ENCODE data around the gene EDA. TPM values are rescaled to one million over a fixed set of nuclear protein-coding genes. Genes with fewer than 3 reads are reported as not detected.

The EDA gene
- total RNA-seq, 1 experiment from 2014 or later, result 0.23 TPM

GRCh38 chrX:69884210-69884609 is 268.3 kb downstream of the EDA start:
- H3K4me1 ChIP-seq (ENCODE audit: control insufficient read depth, insufficient read depth, low read length), result no peaks in the 10 kb centered on the region
- in situ Hi-C loops (cut with HindIII; ENCODE audit: low pct_unique_long_range_greater_than_20kb, low sequenced_read_pairs) (no loop called here), intact Hi-C loops (cut with micrococcal nuclease; ENCODE audit: unreplicated experiment) (no loop called here)
- H3K4me3 ChIP-seq (ENCODE audit: low read depth in 2 of 2, low read length in 2 of 2), result no peak overlapping the region
- TF ChIP-seq CTCF (IDR thresholded peaks at IDR 0.05) (no peak), SIN3A (IDR thresholded peaks at IDR 0.05; ENCODE audit: borderline replicate concordance, insufficient read depth, low read depth, low read length) (no peak), POLR2AphosphoS5 (IDR thresholded peaks at IDR 0.05; ENCODE audit: low read depth, low read length) (no peak), TCF7L2 (IDR thresholded peaks at IDR 0.05; ENCODE audit: low read depth, low read length) (no peak), REST (IDR thresholded peaks at IDR 0.05; ENCODE audit: insufficient read depth in 1 of 2, low read depth in 2 of 2, low read length in 1 of 2) (no peak)
- H3K27ac ChIP-seq (ENCODE audit: low read length), result no peak overlapping the region
- no peaks in the 10 kb centered on the region for H3K36me3 ChIP-seq (ENCODE audit: control insufficient read depth, insufficient read depth, low read length)
- H3K27me3 ChIP-seq (ENCODE audit: control insufficient read depth, insufficient read depth, low read length), result no peaks in the 10 kb centered on the region
- CTCF ChIA-PET, result no interaction called here
- DNase-seq (ENCODE audit: low read depth, low spot score) (no peak), ATAC-seq (no peak)
- H3K9me3 ChIP-seq (ENCODE audit: control insufficient read depth, insufficient read depth, low read depth, low read length), result no peaks in the 10 kb centered on the region
- BruUV-seq (replicated peaks), result no TSS peak
- POLR2A ChIA-PET, result no interaction called here

- BruUV-seq (replicated peaks), result no TSS peak
- H3K4me1 ChIP-seq (ENCODE audit: control insufficient read depth, insufficient read depth, low read length), result no peaks in the 10 kb centered on the region
- no peaks in the 10 kb centered on the region for H3K27me3 ChIP-seq (ENCODE audit: control insufficient read depth, insufficient read depth, low read length)
- H3K36me3 ChIP-seq (ENCODE audit: control insufficient read depth, insufficient read depth, low read length), result no peaks in the 10 kb centered on the region
- POLR2A ChIA-PET, result no interaction called here
- no peak overlapping the region for H3K4me3 ChIP-seq (ENCODE audit: low read depth in 2 of 2, low read length in 2 of 2)
- no peak for DNase-seq (ENCODE audit: low read depth, low spot score)
- no peaks in the 10 kb centered on the region for H3K9me3 ChIP-seq (ENCODE audit: control insufficient read depth, insufficient read depth, low read depth, low read length)
- in situ Hi-C loops (cut with HindIII; ENCODE audit: low pct_unique_long_range_greater_than_20kb, low sequenced_read_pairs) (no loop called here), intact Hi-C loops (cut with micrococcal nuclease; ENCODE audit: unreplicated experiment) (no loop called here)
- no peak for ATAC-seq
- no peak overlapping the region for H3K27ac ChIP-seq (ENCODE audit: low read length)
- CTCF ChIA-PET, result no interaction called here
- no peak for TF ChIP-seq TCF7L2 (IDR thresholded peaks at IDR 0.05; ENCODE audit: low read depth, low read length)
- no peak for TF ChIP-seq REST (IDR thresholded peaks at IDR 0.05; ENCODE audit: insufficient read depth in 1 of 2, low read depth in 2 of 2, low read length in 1 of 2)
- no peak for TF ChIP-seq SIN3A (IDR thresholded peaks at IDR 0.05; ENCODE audit: borderline replicate concordance, insufficient read depth, low read depth, low read length)
- no peak for TF ChIP-seq CTCF (IDR thresholded peaks at IDR 0.05)
- no peak for TF ChIP-seq POLR2AphosphoS5 (IDR thresholded peaks at IDR 0.05; ENCODE audit: low read depth, low read length)
Observed at GRCh38 chrX:69896046-69896445, 280.1 kb downstream of the EDA start.

Data from Panc1 (cell line).